Colonic mucosa (tissue), 4 donors: ENCODE results near the gene GON7. TPM values are rescaled to one million over a fixed set of nuclear protein-coding genes. Genes with fewer than 3 reads are reported as not detected.
"Not testable (repeated sequence)": the region's sequence is repeated elsewhere in the genome, so short reads cannot be mapped to it uniquely, and the experiment has no call there.

Source experiments
- DNase-seq: peaks from one replicate; pipeline ENCODE4 v3.0.0-alpha.2; 2020
- H3K27ac ChIP-seq: fragments of 200-600 bp; one replicate; pipeline ENCODE4 v1.8.0; 2021
- H3K27me3 ChIP-seq: fragments of 200-600 bp; one replicate; pipeline ENCODE4 v1.8.0; 2021
- H3K36me3 ChIP-seq: fragments of 200-600 bp; one replicate; pipeline ENCODE4 v1.8.0; 2021
- H3K4me1 ChIP-seq: fragments of 200-600 bp; one replicate; pipeline ENCODE4 v1.8.0; 2021; ENCODE audit warnings: mild to moderate bottlenecking
- H3K4me3 ChIP-seq: fragments of 200-600 bp; one replicate; pipeline ENCODE4 v1.8.0; 2021
- H3K9ac ChIP-seq, 2 donors: one replicate each; pipeline ENCODE4 v1.7.0; 2013; ENCODE audit warnings: control low read depth in 2 of 2, low read depth in 2 of 2, low read length in 2 of 2
- H3K9me3 ChIP-seq: fragments of 200-600 bp; one replicate; pipeline ENCODE4 v1.8.0; 2021
- CTCF ChIP-seq: fragments of 200-600 bp; IDR thresholded peaks from one replicate; pipeline ENCODE4 v1.8.0; 2022; ENCODE audit warnings: antibody characterized with exemption, mild to moderate bottlenecking
- intact Hi-C: fragments of 100-400 bp; cut with DNase I; formaldehyde crosslinking; loops from one replicate; pipeline ENCODE4 v1.14.1; 2022
- total RNA-seq, 2 donors: library from RNA; stranded (reverse); fragmentation: NEBNext Ultra II Directional in 1 of 2; extraction: Animal tissue kit (Norgen Biotek cat#: 25700) in 1 of 2; gene quantifications; one replicate each; pipeline ENCODE4 v1.2.1, GENCODE V29; 2021
- donor health status: healthy.
- donor health status: DM: no; HTN: no; CAD: no.
- donor health status: DM: no; HTN: no; CAD: no.

The GON7 gene
- total RNA-seq, 2 donors from 2014 or later: 21.2 to 25.1 TPM

GRCh38 chr14:93239869-93240677 lies 33.2 kb upstream of the GON7 start:
- no peak for TF ChIP-seq CTCF
- Histone ChIP-seq H3K4me1 (no peaks in the 10 kb centered on the region), H3K27me3 (no peaks in the 10 kb centered on the region), H3K36me3 (no peaks in the 10 kb centered on the region), H3K27ac (no peak overlapping the region), H3K9me3 (no peaks in the 10 kb centered on the region), H3K4me3 (no peak overlapping the region), H3K9ac (no peak overlapping the region)
- DNase-seq: no peak
- intact Hi-C loops: no loop called here

- Histone ChIP-seq H3K9ac (no peak overlapping the region), H3K27me3 (no peaks in the 10 kb centered on the region), H3K36me3 (no peaks in the 10 kb centered on the region), H3K4me1 (no peaks in the 10 kb centered on the region), H3K9me3 (no peaks in the 10 kb centered on the region), H3K27ac (no peak overlapping the region), H3K4me3 (no peak overlapping the region)
- DNase-seq: no peak
- intact Hi-C loops: no loop called here
- no peak for TF ChIP-seq CTCF
Measured at GRCh38 chr14:93234798-93235197, 27.9 kb upstream of the GON7 start.

- intact Hi-C loops: not testable (repeated sequence)
Measured at GRCh38 chr14:93233078-93233477, 26.2 kb upstream of the GON7 start.

GRCh38 chr14:93232159-93232558 lies 25.3 kb upstream of the GON7 start:
- no peak overlapping the region for H3K27ac ChIP-seq
- no peak for DNase-seq
- TF ChIP-seq CTCF: no peak
- intact Hi-C loops: no loop called here
- H3K9me3 ChIP-seq: no peaks in the 10 kb centered on the region
- no peak overlapping the region for H3K9ac ChIP-seq
- H3K4me1 ChIP-seq: no peaks in the 10 kb centered on the region
- H3K36me3 ChIP-seq: no peaks in the 10 kb centered on the region
- H3K4me3 ChIP-seq: no peak overlapping the region
- no peaks in the 10 kb centered on the region for H3K27me3 ChIP-seq

More at GRCh38 chr14:93233078-93233477, 26.2 kb upstream of the GON7 start:
- not testable (repeated sequence) for H3K27ac ChIP-seq, H3K27me3 ChIP-seq, H3K9ac ChIP-seq, H3K4me1 ChIP-seq, H3K4me3 ChIP-seq, H3K9me3 ChIP-seq, H3K36me3 ChIP-seq, DNase-seq

GRCh38 chr14:93231129-93231979 lies 24.5 kb upstream of the GON7 start:
- Histone ChIP-seq H3K4me3 (no peak overlapping the region), H3K9me3 (no peaks in the 10 kb centered on the region), H3K4me1 (no peaks in the 10 kb centered on the region), H3K9ac (peak overlapping the region in 1 of 2 donors; percentile 56), H3K36me3 (no peaks in the 10 kb centered on the region), H3K27ac (no peak overlapping the region), H3K27me3 (no peaks in the 10 kb centered on the region)
- intact Hi-C loops: no loop called here
- TF ChIP-seq CTCF: no peak
- DNase-seq: no peak
